Urothelium cell line (cell line): Measurements from ENCODE around the gene WWC1.
"Not testable (repeated sequence)": the region's sequence is repeated elsewhere in the genome, so short reads cannot be mapped to it uniquely, and the experiment has no call there.

Experiments used
- DNase-seq: peaks from one replicate; pipeline ENCODE4 v3.0.0; 2011; ENCODE audit warnings: low spot score, mixed read lengths
- FAIRE-seq: peaks from 2 replicates; lab custom pipeline; 2011; peaks lifted over from hg19 to GRCh38; lab: Jason Lieb, UNC

Gene WWC1

GRCh38 chr5:168430296-168430695 lies 138.9 kb downstream of the WWC1 start:
- no peak for FAIRE-seq
- no peak for DNase-seq

GRCh38 chr5:168432903-168433302 lies 141.5 kb downstream of the WWC1 start:
- no peak for DNase-seq
- no peak for FAIRE-seq

GRCh38 chr5:168434001-168434400 lies 142.6 kb downstream of the WWC1 start:
- DNase-seq (no peak), FAIRE-seq (no peak)

GRCh38 chr5:168434746-168435321 lies 143.4 kb downstream of the WWC1 start:
- DNase-seq (no peak), FAIRE-seq (no peak)

- not testable (repeated sequence) for FAIRE-seq, DNase-seq
Measured at GRCh38 chr5:168435340-168435739, 143.9 kb downstream of the WWC1 start.

DNA sequence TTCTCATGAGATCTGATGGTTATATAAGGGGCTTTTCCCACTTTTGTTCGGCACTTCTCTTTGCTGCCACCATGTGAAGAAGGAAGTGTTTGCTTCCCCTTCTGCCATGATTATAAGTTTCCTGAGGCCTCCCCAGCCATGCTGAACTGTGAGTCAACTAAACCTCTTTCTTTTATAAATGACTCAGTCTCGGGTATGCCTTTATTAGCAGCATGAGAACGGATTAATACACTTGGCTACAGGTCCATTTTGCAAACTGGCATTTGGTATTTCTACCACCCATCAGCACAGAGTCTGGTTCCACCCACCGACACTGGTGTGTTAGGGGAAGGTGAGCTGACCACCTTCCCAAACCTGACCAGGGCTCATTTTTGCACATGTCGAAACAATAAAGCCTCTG lies 146.9 kb downstream of the WWC1 start:
- DNase-seq = no peak
- no peak for FAIRE-seq

DNA sequence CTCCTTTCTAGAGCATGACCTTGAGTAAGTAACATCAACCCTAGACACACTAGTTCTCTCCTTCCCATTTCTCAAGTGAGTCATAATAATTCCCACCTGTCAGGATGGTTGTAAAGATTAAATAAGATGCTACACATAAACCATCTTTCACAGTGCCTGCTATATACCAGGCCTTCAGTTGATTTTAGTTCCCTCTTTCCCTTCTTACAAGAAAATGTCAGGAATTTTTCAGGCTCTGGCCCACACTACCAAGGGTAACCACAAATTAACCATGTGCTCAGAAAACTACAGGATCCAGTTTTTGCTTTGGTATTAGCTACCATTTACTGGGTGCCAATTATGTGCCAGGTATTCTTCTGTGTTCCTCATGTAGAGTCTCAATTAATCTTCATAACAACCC lies 152.1 kb downstream of the WWC1 start:
- FAIRE-seq = no peak
- DNase-seq = no peak

DNA sequence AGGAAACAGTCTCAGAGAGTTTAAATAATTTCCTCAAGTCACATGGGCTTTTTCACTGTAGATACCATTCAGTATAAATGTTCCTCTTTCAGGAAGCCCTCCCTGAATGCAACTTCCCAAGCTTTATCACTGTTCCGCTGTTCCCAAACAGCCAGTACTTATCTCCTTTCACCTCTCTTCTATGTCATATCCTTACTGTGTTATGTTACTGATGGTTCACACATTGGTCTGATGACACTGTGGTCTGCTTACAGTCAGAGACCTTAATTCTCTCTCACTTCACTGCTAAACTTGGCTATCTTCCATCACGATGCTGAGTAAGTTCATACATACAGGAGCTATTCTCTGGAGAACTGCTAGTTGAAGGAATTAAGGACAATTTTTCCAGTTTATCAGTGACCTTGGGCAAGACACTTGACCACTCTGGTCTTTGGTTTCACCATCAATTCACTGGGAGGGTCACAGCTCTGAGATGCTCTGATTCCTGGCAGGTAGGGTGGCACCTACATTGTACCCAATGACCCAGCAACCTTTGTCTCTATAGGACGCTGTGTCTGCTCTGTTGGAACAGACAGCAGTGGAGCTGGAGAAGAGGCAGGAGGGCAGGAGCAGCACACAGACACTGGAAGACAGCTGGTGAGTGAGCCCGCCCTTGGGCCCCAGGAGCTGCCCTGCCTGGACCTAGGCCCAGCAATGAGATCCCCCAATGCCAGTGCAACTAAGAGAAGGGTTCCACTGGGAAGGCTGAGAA lies 152.7 kb downstream of the WWC1 start:
- FAIRE-seq (no peak), DNase-seq (no peak)

- FAIRE-seq (no peak), DNase-seq (no peak)
Measured at GRCh38 chr5:168446983-168447619, 155.7 kb downstream of the WWC1 start.

GRCh38 chr5:168447808-168448207 lies 156.4 kb downstream of the WWC1 start:
- DNase-seq (no peak), FAIRE-seq (no peak)

- no peak for DNase-seq
- FAIRE-seq = no peak
Measured at GRCh38 chr5:168449166-168449565, 157.7 kb downstream of the WWC1 start.

GRCh38 chr5:168451565-168451964 lies 160.1 kb downstream of the WWC1 start:
- DNase-seq (no peak), FAIRE-seq (no peak)

DNA sequence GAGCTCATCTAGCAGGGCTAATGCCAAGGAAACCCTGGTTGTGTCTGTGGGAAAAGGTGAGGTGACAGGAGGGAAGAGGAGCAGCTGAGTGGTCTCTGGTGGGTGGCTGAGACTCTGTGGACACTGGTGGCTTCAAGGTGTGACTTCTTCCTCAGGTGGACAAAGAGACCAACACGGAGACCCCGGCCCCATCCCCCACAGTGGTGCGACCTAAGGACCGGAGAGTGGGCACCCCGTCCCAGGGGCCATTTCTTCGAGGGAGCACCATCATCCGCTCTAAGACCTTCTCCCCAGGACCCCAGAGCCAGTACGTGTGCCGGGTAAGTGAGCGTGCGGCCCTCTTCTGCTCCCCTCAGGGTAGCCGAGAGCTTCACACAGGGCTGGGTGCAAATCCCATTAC lies 163.8 kb downstream of the WWC1 start:
- DNase-seq (no peak), FAIRE-seq (no peak)

GRCh38 chr5:168457542-168457941 lies 166.1 kb downstream of the WWC1 start:
- DNase-seq (no peak), FAIRE-seq (no peak)

GRCh38 chr5:168460606-168461005 lies 169.2 kb downstream of the WWC1 start:
- FAIRE-seq (no peak), DNase-seq (no peak)

DNA sequence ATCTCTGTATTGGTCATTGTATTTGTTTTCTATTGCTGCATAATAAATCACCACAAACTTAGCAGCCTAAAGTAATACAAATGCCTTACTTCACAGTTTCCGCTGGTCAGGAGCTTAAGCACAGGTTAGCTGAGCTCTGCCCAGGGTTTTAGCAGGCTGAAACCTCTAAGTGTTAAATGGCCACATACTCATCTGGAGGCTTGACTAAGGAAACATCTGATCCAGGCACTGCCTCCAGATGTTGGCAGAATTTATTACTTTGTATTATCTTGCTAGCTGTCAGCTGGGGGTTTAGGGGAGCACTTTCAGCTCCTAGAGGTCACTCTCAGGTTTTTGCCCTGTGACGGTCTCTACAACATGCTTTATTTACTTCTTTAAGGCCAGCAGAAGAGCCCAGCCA lies 171.6 kb downstream of the WWC1 start:
- FAIRE-seq (no peak), DNase-seq (no peak)

- no peak for DNase-seq
- no peak for FAIRE-seq
Measured at GRCh38 chr5:168464214-168464613, 172.8 kb downstream of the WWC1 start.

DNA sequence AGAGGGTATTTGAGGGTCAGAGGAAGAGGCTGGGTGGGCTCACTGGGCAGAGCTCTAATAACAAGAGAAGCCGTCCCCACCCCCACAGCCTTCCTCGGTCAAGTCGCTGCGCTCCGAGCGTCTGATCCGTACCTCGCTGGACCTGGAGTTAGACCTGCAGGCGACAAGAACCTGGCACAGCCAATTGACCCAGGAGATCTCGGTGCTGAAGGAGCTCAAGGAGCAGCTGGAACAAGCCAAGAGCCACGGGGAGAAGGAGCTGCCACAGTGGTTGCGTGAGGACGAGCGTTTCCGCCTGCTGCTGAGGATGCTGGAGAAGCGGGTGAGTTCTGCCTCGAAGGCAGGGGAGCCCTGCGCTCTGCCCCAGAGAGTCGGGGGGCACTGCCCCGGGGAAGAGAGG lies 173.2 kb downstream of the WWC1 start:
- DNase-seq (no peak), FAIRE-seq (no peak)

DNA sequence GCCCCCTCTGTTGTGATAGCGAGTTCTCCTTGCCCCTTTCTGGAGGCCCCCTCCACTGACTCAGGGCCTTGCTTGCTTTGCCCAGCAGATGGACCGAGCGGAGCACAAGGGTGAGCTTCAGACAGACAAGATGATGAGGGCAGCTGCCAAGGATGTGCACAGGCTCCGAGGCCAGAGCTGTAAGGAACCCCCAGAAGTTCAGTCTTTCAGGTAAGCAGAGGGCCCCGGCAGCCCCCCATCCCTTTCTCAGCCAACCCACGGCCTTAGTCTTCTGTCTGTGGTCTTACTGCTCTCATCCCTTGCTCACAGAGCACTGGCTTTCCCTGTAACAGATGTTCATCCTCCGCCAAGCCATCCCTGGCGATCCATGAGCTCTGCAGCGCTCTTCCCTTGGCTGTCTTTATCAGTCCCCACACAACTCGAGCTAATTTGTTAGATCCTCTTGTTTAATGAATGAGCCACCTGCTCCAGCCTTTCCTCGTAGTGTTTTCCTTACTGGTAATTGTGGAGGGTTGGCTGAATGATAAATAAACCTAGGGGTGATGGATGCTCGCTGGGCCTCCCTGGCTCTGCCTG lies 176.4 kb downstream of the WWC1 start:
- no peak for DNase-seq
- FAIRE-seq = no peak

GRCh38 chr5:168468836-168469235 lies 177.4 kb downstream of the WWC1 start:
- no peak for DNase-seq
- FAIRE-seq = no peak

GRCh38 chr5:168469816-168470215 lies 178.4 kb downstream of the WWC1 start:
- FAIRE-seq = no peak
- no peak for DNase-seq

DNA sequence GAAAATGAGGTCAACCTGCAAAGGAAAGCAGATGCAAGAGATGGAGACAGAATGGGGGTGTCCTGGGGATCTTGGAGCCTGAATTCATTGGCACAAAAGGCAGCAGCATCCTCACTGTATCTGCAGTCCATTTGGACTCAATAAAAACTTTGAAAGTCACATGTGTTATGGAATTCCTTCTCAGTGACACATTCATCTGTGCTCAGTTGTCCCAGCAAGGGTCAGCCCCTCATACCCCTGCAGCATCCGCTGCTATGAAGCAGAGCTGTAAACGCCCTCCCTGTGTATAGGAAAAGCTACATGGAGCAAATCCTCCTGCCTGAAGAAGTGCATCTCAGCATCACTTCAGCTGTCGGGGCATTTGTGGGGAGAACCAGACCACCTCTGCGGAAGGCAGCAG lies 180.3 kb downstream of the WWC1 start:
- FAIRE-seq = no peak
- peak; percentile 30 for DNase-seq
